H1 (cell line): ENCODE results near the gene ZFP1.

Source experiments
- BACH1 ChIP-seq: IDR thresholded peaks from 2 replicates; pipeline ENCODE4 v1.6.1; 2012; ENCODE audit warnings: low read length, improper control_type of control experiment
- POLR2A ChIP-seq, 2 experiments: IDR thresholded peaks; 1 replicate in 1 of 2; 2 replicates in 1 of 2; pipeline ENCODE4 v1.6.1; 2011; ENCODE audit warnings: low read depth in 2 of 2, low read length in 2 of 2, mild to moderate bottlenecking in 2 of 2; ENCODE audit errors: control extremely low read depth in 1 of 2
- POLR2AphosphoS5 ChIP-seq: IDR thresholded peaks from 2 replicates; pipeline ENCODE4 v1.6.1; 2011; ENCODE audit warnings: low read depth, low read length
- RAD21 ChIP-seq, 2 experiments: IDR thresholded peaks in 1 of 2; conservative IDR thresholded peaks in 1 of 2; 2 replicates each; pipeline ENCODE4 v1.6.1; 2011; ENCODE audit warnings: low read depth in 2 of 2, low read length in 2 of 2, improper control_type of control experiment in 1 of 2, inconsistent platforms in 1 of 2, mild to moderate bottlenecking in 1 of 2, moderate library complexity in 1 of 2
- SP1 ChIP-seq: IDR thresholded peaks from 2 replicates; pipeline ENCODE4 v1.6.1; 2011; ENCODE audit warnings: low read depth, low read length
- SP2 ChIP-seq: IDR thresholded peaks from 2 replicates; pipeline ENCODE4 v1.6.1; 2012; ENCODE audit warnings: mild to moderate bottlenecking, low read length, inconsistent platforms
- SP4 ChIP-seq: IDR thresholded peaks from 2 replicates; pipeline ENCODE4 v1.6.1; 2012; ENCODE audit warnings: low read length, inconsistent platforms
- TF ChIP-seq, protein P1 (sequence below): IDR thresholded peaks from 2 replicates; pipeline ENCODE4 v1.6.1; 2012; ENCODE audit warnings: inconsistent platforms
- TF ChIP-seq, protein P2 (sequence below), 3 experiments: IDR thresholded peaks; 1 replicate in 2 of 3; 2 replicates in 1 of 3; pipeline versions ENCODE4 v1.5.1 to v1.6.1; 2011; ENCODE audit warnings: low read length in 3 of 3, mild to moderate bottlenecking in 3 of 3, inconsistent platforms in 2 of 3, low read depth in 1 of 3, moderate library complexity in 1 of 3; ENCODE audit not compliant: insufficient read depth in 1 of 3; ENCODE audit errors: control extremely low read depth in 1 of 3

DNA sequence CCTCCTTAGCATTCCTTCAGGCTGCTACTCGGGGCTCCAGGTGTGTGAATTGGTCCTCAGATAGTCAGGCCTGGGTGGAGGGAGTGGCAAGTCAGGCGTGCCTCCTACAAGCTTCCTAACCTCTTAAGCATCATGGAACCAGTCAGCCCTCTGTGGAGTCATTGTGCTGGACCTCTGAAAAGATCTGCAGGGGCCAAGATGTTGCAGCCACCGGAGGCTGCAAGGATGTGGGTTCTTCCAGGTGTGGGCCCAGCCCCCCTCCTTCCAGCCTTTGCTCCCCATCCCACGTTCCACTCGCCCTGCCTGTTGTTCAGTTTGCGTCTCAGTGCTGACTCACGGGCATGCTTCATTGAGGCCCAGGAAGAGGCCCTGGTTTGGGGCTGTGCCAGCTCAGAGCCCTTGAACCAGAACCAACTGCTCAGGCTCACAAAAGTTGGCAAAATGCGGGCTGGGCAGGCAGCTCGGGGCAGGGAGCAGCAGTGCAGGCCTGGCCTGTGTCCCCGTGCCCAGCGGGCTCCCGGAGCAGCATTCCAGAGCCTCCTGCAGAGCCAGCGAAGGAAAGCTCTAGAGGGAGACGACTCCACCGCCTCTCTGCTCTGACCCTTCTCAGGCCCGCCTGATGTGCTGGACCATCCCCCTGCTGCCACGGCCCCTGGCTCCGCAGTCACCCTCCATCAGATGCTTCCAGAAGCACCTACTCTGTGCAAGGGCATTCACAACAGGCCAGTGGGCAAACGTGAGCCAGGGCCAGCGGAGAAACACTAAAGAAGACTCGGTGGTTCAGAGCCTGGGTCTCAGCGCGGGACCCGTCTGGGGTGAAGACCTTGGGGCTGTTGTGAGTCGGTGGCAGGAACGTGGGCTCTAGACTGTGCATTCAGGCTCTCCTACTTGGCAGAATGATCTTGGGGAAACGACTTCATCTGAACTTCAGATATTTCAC, 39.3 kb upstream of the ZFP1 start:
- TF ChIP-seq, protein P1, sequence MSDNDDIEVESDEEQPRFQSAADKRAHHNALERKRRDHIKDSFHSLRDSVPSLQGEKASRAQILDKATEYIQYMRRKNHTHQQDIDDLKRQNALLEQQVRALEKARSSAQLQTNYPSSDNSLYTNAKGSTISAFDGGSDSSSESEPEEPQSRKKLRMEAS = no peak
- TF ChIP-seq RAD21 (IDR thresholded peaks at IDR 0.05 in 1 of 2, conservative IDR thresholded peaks at IDR 0.05 in 1 of 2; ENCODE audit: low read depth in 2 of 2, low read length in 2 of 2) (no peak), POLR2A (IDR thresholded peaks at IDR 0.05; ENCODE audit: control extremely low read depth in 1 of 2, low read depth in 2 of 2, low read length in 2 of 2) (no peak), SP2 (no peak), SP1 (no peak), POLR2AphosphoS5 (no peak), BACH1 (no peak), SP4 (no peak)
- TF ChIP-seq, protein P2, sequence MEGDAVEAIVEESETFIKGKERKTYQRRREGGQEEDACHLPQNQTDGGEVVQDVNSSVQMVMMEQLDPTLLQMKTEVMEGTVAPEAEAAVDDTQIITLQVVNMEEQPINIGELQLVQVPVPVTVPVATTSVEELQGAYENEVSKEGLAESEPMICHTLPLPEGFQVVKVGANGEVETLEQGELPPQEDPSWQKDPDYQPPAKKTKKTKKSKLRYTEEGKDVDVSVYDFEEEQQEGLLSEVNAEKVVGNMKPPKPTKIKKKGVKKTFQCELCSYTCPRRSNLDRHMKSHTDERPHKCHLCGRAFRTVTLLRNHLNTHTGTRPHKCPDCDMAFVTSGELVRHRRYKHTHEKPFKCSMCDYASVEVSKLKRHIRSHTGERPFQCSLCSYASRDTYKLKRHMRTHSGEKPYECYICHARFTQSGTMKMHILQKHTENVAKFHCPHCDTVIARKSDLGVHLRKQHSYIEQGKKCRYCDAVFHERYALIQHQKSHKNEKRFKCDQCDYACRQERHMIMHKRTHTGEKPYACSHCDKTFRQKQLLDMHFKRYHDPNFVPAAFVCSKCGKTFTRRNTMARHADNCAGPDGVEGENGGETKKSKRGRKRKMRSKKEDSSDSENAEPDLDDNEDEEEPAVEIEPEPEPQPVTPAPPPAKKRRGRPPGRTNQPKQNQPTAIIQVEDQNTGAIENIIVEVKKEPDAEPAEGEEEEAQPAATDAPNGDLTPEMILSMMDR (IDR thresholded peaks at IDR 0.05; ENCODE audit: control extremely low read depth in 1 of 3, insufficient read depth in 1 of 3, low read depth in 1 of 3, low read length in 3 of 3) = no peak
